Measurements from ENCODE around the gene FNBP1L. TPM values are rescaled to one million over a fixed set of nuclear protein-coding genes. Genes with fewer than 3 reads are reported as not detected.

The FNBP1L gene
- total RNA-seq, 1 experiment from 2014 or later, result 119 TPM

DNA sequence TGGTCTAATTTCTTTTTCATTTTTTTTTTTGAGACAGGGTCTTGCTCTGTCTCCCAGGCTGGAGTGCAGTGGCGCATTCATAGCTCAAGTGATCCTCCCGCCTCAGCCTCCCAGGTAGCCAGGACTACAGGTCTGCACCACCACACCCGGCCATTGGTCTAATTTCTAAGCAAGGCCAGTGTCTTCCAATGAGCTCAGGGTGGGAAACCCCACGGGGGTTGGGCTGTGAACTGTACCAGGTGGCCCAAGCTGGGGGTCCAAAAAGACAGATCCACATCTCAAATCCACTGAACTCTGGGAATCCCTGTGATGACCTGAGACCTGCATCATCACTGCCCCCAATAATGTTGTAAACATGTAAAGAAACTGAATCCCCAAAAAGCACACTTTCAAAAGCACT, 154.2 kb downstream of the FNBP1L start:
- Histone ChIP-seq H3K79me2 (ENCODE audit: insufficient read depth, low read length) (no peaks in the 10 kb centered on the region), H2AFZ (ENCODE audit: low read length) (no peak overlapping the region), H3K56ac (ENCODE audit: insufficient read length, low read depth, low read length) (no peak overlapping the region), H3K27ac (ENCODE audit: insufficient read length, low read depth, low read length) (no peak overlapping the region), H4K91ac (ENCODE audit: insufficient read length, low read depth, low read length) (no peak overlapping the region), H4K5ac (ENCODE audit: insufficient read length, low read depth, low read length) (no peak overlapping the region), H3K4ac (ENCODE audit: low read depth, low read length) (no peak overlapping the region), H3K4me2 (ENCODE audit: insufficient read depth, insufficient read length, low read length) (no peak overlapping the region), H3K23ac (ENCODE audit: insufficient read length, low read depth, low read length) (no peak overlapping the region), H3K18ac (ENCODE audit: insufficient read length, low read depth, low read length) (no peak overlapping the region), H2BK15ac (ENCODE audit: low read depth, low read length) (no peak overlapping the region), H2BK120ac (ENCODE audit: low read depth, low read length, poor library complexity, severe bottlenecking) (no peak overlapping the region), H4K20me1 (ENCODE audit: control insufficient read depth, insufficient read depth, insufficient read length) (no peaks in the 10 kb centered on the region), H2BK12ac (ENCODE audit: insufficient read length, low read depth, low read length) (no peak overlapping the region), H2BK5ac (ENCODE audit: insufficient read length, low read length) (no peak overlapping the region), H3T11ph (ENCODE audit: low read length) (no peak overlapping the region), H3K9ac (ENCODE audit: extremely low read depth, insufficient read length, low read length) (no peak overlapping the region), H3K4me1 (ENCODE audit: insufficient read depth, low read length) (0 out of 2 replicates have a peak, but pooled peaks cover 3% of the 10 kb centered on the region), H4K8ac (replicated peaks; ENCODE audit: insufficient read length, low read depth, low read length) (no peak overlapping the region), H2BK20ac (ENCODE audit: low read depth, low read length, poor library complexity, severe bottlenecking) (no peak overlapping the region), H3K9me3 (ENCODE audit: control insufficient read depth, low read depth, low read length) (no peaks in the 10 kb centered on the region), H3K27me3 (ENCODE audit: insufficient read depth, low read length) (no peaks in the 10 kb centered on the region), H2AK5ac (ENCODE audit: insufficient read length, low read length) (no peak overlapping the region), H3K14ac (ENCODE audit: insufficient read depth, low read length) (no peak overlapping the region), H3K79me1 (ENCODE audit: insufficient read depth, low read depth, low read length, poor library complexity, severe bottlenecking) (no peaks in the 10 kb centered on the region), H3K23me2 (ENCODE audit: insufficient read length, low read depth, low read length, poor library complexity, severe bottlenecking) (no peaks in the 10 kb centered on the region)
- peaks cover 20 to 22% of the 10 kb centered on the region in 2 experiments for H3K4me1 Mint-ChIP-seq
- no CpG with 5 or more reads among the region's 4 CpGs for WGBS (ENCODE audit: extremely low coverage, insufficient read length, low lambda C conversion rate)
- no peak for DNase-seq
- no peaks in the 10 kb centered on the region; a peak in 1 of 5 replicates for H3K9me3 Mint-ChIP-seq
- TF ChIP-seq, protein P1, sequence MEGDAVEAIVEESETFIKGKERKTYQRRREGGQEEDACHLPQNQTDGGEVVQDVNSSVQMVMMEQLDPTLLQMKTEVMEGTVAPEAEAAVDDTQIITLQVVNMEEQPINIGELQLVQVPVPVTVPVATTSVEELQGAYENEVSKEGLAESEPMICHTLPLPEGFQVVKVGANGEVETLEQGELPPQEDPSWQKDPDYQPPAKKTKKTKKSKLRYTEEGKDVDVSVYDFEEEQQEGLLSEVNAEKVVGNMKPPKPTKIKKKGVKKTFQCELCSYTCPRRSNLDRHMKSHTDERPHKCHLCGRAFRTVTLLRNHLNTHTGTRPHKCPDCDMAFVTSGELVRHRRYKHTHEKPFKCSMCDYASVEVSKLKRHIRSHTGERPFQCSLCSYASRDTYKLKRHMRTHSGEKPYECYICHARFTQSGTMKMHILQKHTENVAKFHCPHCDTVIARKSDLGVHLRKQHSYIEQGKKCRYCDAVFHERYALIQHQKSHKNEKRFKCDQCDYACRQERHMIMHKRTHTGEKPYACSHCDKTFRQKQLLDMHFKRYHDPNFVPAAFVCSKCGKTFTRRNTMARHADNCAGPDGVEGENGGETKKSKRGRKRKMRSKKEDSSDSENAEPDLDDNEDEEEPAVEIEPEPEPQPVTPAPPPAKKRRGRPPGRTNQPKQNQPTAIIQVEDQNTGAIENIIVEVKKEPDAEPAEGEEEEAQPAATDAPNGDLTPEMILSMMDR (conservative IDR thresholded peaks at IDR 0.05), result no peak
- no peak overlapping the region for H3K27ac Mint-ChIP-seq
- H3K27me3 Mint-ChIP-seq (ENCODE audit: low read depth), result no peaks in the 10 kb centered on the region
- no peak overlapping the region for H3K4me3 Mint-ChIP-seq
- H3K36me3 Mint-ChIP-seq (ENCODE audit: insufficient read depth in 1 of 3, low read depth in 3 of 3), result no peaks in the 10 kb centered on the region; a peak in 1 of 7 replicates
